Keratinocyte (primary cell): ENCODE data around the gene SCAMP4. TPM values are rescaled to one million over a fixed set of nuclear protein-coding genes. Genes with fewer than 3 reads are reported as not detected.

Experiments
- DNase-seq: peaks from one replicate; pipeline ENCODE4 v3.0.0-alpha.2; 2011; ENCODE audit warnings: low read depth, missing footprints, low spot score
- FAIRE-seq: peaks from 2 replicates; lab custom pipeline; 2011; peaks lifted over from hg19 to GRCh38; lab: Jason Lieb, UNC
- H2AFZ ChIP-seq: 2 replicates; pipeline ENCODE4 v1.6.0; 2012; ENCODE audit warnings: low read length, control low read depth, inconsistent platforms; ENCODE audit not compliant: control insufficient read depth
- H3K27ac ChIP-seq: 2 replicates; pipeline ENCODE4 v1.5.1; 2011; ENCODE audit warnings: low read length; ENCODE audit not compliant: control insufficient read depth, insufficient read depth
- H3K27me3 ChIP-seq: 3 replicates; pipeline ENCODE4 v1.6.0; 2011; ENCODE audit warnings: low read length; ENCODE audit not compliant: control insufficient read depth, insufficient read depth; ENCODE audit errors: extremely low read depth
- H3K36me3 ChIP-seq, 2 experiments: 2 replicates in 1 of 2; 3 replicates in 1 of 2; pipeline ENCODE4 v1.5.1; 2011; ENCODE audit warnings: low read length in 2 of 2, mild to moderate bottlenecking in 1 of 2; ENCODE audit not compliant: control insufficient read depth in 2 of 2, insufficient read depth in 2 of 2; ENCODE audit errors: extremely low read depth in 1 of 2
- H3K4me1 ChIP-seq: 3 replicates; pipeline ENCODE4 v1.5.1; 2011; ENCODE audit warnings: low read length; ENCODE audit not compliant: control insufficient read depth, insufficient read depth; ENCODE audit errors: extremely low read depth
- H3K4me2 ChIP-seq: 3 replicates; pipeline ENCODE4 v1.6.0; 2011; ENCODE audit warnings: low read depth, low read length; ENCODE audit not compliant: control insufficient read depth, insufficient read depth; ENCODE audit errors: extremely low read depth
- H3K4me3 ChIP-seq, 3 experiments: fragments of 200-600 bp in 1 of 3; sonication (generic) in 1 of 3; 2 replicates in 2 of 3; 3 replicates in 1 of 3; pipeline ENCODE4 v1.5.1; 2011 to 2016; ENCODE audit warnings: low read length in 3 of 3, mild to moderate bottlenecking in 3 of 3, control low read depth in 2 of 3, inconsistent platforms in 1 of 3, low read depth in 1 of 3, mixed read lengths in 1 of 3, mixed run types in 1 of 3, moderate library complexity in 1 of 3; ENCODE audit not compliant: control insufficient read depth in 2 of 3, insufficient read depth in 2 of 3; ENCODE audit errors: extremely low read depth in 1 of 3
- H3K79me2 ChIP-seq: 2 replicates; pipeline ENCODE4 v1.6.0; 2012; ENCODE audit warnings: low read length; ENCODE audit not compliant: control insufficient read depth, insufficient read depth
- H3K9ac ChIP-seq: 3 replicates; pipeline ENCODE4 v1.6.0; 2011; ENCODE audit warnings: low read length; ENCODE audit not compliant: control insufficient read depth, insufficient read depth; ENCODE audit errors: extremely low read depth
- H3K9me1 ChIP-seq: 3 replicates; pipeline ENCODE4 v1.6.0; 2011; ENCODE audit warnings: low read length; ENCODE audit not compliant: control insufficient read depth, insufficient read depth; ENCODE audit errors: extremely low read depth
- H3K9me3 ChIP-seq: 2 replicates; pipeline ENCODE4 v1.5.1; 2012; ENCODE audit warnings: low read depth, low read length; ENCODE audit not compliant: control insufficient read depth
- H4K20me1 ChIP-seq: 3 replicates; pipeline ENCODE4 v1.6.0; 2011; ENCODE audit warnings: low read length; ENCODE audit not compliant: control insufficient read depth, insufficient read depth; ENCODE audit errors: extremely low read depth
- CTCF ChIP-seq, 3 experiments: IDR thresholded peaks in 1 of 3; conservative IDR thresholded peaks in 1 of 3; optimal IDR thresholded peaks in 1 of 3; 2 replicates in 2 of 3; 3 replicates in 1 of 3; pipeline versions ENCODE3 to v1.5.1; 2011; ENCODE audit warnings: low read length in 3 of 3, mild to moderate bottlenecking in 3 of 3, moderate library complexity in 2 of 3, control low read depth in 1 of 3, inconsistent platforms in 1 of 3; ENCODE audit not compliant: insufficient read depth in 2 of 3; ENCODE audit errors: extremely low read depth in 1 of 3
- EZH2 ChIP-seq: IDR thresholded peaks from one replicate; pipeline ENCODE4 v1.6.1; 2012; ENCODE audit warnings: inconsistent platforms, mild to moderate bottlenecking, low read length, moderate library complexity
- dilution Hi-C: fragments of 300-500 bp; cut with MboI; formaldehyde crosslinking; loops from one replicate; pipeline ENCODE4 v1.7.0; 2020; ENCODE audit warnings: low sequenced_read_pairs; ENCODE audit not compliant: extremely low pct_ligation_motif_present
- polyA plus RNA-seq, 5 experiments: library from polyadenylated mRNA; depleted of rRNA in 3 of 5; stranded (reverse) in 3 of 5; stranded (forward) in 1 of 5; unstranded in 1 of 5; fragments of >200 nt; gene quantifications; 1 replicate in 1 of 5; 2 replicates in 3 of 5; 3 replicates in 1 of 5; pipeline versions ENCODE4 v1.2.1 to v1.2.3, GENCODE V29; 2011 to 2012; ENCODE audit warnings: missing spikeins in 2 of 5, low read depth in 1 of 5, low replicate concordance in 1 of 5

Gene SCAMP4
- polyA plus RNA-seq, 1 donor (not counting 4 experiments of a cell fraction or from before 2014, with no cell fraction given) = 4.8 TPM

- Histone ChIP-seq H3K9ac (peak within 1 kb of the TSS; percentile 89), H3K27me3 (no peaks in the 10 kb centered on the region), H3K4me1 (peaks cover 31% of the 10 kb centered on the region), H4K20me1 (peaks cover 19% of the 10 kb centered on the region), H2AFZ (peak within 1 kb of the TSS; percentile 43), H3K36me3 (no peaks in the 10 kb centered on the region), H3K27ac (peak within 1 kb of the TSS; percentile 78), H3K79me2 (peaks cover 46% of the 10 kb centered on the region), H3K4me2 (peak within 1 kb of the TSS; percentile 92), H3K9me3 (no peaks in the 10 kb centered on the region), H3K4me3 (peak within 1 kb of the TSS; percentile 76 to 92 (median 88)), H3K9me1 (no peaks in the 10 kb centered on the region)
- DNase-seq = no peak
- dilution Hi-C loops = no loop called here
- FAIRE-seq = no peak
- TF ChIP-seq CTCF (optimal IDR thresholded peaks at IDR 0.05 in 1 of 3, IDR thresholded peaks at IDR 0.05 in 1 of 3, conservative IDR thresholded peaks at IDR 0.05 in 1 of 3; ENCODE audit: extremely low read depth in 1 of 3, insufficient read depth in 2 of 3, low read length in 3 of 3) = no peak
- TF ChIP-seq EZH2 = no peak
Measured at GRCh38 chr19:1863328-1863637, 41.9 kb upstream of the SCAMP4 start, which contains the start of gene KLF16. Gene KLF16 (minus strand): TSS chr19:1863579. CDS start chr19:1863497, 82 bp downstream.

GRCh38 chr19:1863638-1864479 lies 41.3 kb upstream of the SCAMP4 start:
- FAIRE-seq = no peak
- Histone ChIP-seq H3K9me3 (no peaks in the 10 kb centered on the region), H3K9me1 (no peaks in the 10 kb centered on the region), H2AFZ (peak overlapping the region; percentile 43), H4K20me1 (peaks cover 14% of the 10 kb centered on the region), H3K36me3 (no peaks in the 10 kb centered on the region), H3K79me2 (peaks cover 40% of the 10 kb centered on the region), H3K27ac (peak overlapping the region; percentile 78), H3K4me2 (peak overlapping the region; percentile 85), H3K4me3 (peak overlapping the region; percentile 63 to 84 (median 73)), H3K4me1 (peaks cover 28% of the 10 kb centered on the region), H3K9ac (peak overlapping the region; percentile 89), H3K27me3 (no peaks in the 10 kb centered on the region)
- DNase-seq = no peak
- dilution Hi-C loops = no loop called here
- no peak for TF ChIP-seq CTCF (optimal IDR thresholded peaks at IDR 0.05 in 1 of 3, IDR thresholded peaks at IDR 0.05 in 1 of 3, conservative IDR thresholded peaks at IDR 0.05 in 1 of 3; ENCODE audit: extremely low read depth in 1 of 3, insufficient read depth in 2 of 3, low read length in 3 of 3)
